Muscle of arm (tissue), 12 donors: ENCODE data around the gene GOPC. TPM values are rescaled to one million over a fixed set of nuclear protein-coding genes. Genes with fewer than 3 reads are reported as not detected.
"Not testable (repeated sequence)": the region's sequence is repeated elsewhere in the genome, so short reads cannot be mapped to it uniquely, and the experiment has no call there.

Experiments used
- DNase-seq: peaks from one replicate; pipeline ENCODE4 v3.0.0-alpha.2; 2013
- polyA plus RNA-seq, 12 donors: library from polyadenylated mRNA; unstranded; fragments of 120-200 nt; gene quantifications; one replicate each; pipeline ENCODE4 v1.2.1, GENCODE V29; 2013; ENCODE audit not compliant: insufficient read length in 12 of 12

Gene GOPC
- polyA plus RNA-seq, 12 donors: 41.9 to 60.0 (median 52.3) TPM; not detected in 1

GRCh38 chr6:117520603-117521395 lies 81.5 kb downstream of the GOPC start:
- no peak for DNase-seq

GRCh38 chr6:117518870-117519269 lies 83.4 kb downstream of the GOPC start:
- DNase-seq: no peak

- not testable (repeated sequence) for DNase-seq
Measured at GRCh38 chr6:117517995-117518394, 84.3 kb downstream of the GOPC start.

GRCh38 chr6:117515326-117515725 lies 87.0 kb downstream of the GOPC start:
- no peak for DNase-seq

GRCh38 chr6:117514655-117515054 lies 87.7 kb downstream of the GOPC start:
- DNase-seq: no peak

- DNase-seq: no peak
Measured at GRCh38 chr6:117513778-117514365, 88.4 kb downstream of the GOPC start.

- no peak for DNase-seq
Measured at GRCh38 chr6:117512987-117513573, 89.2 kb downstream of the GOPC start.

- DNase-seq: no peak
Measured at GRCh38 chr6:117512056-117512828, 90.1 kb downstream of the GOPC start.

Other genes with a start within 250 kb of the GOPC start
- gene ROS1, start 176.6 kb downstream of the GOPC start, polyA plus RNA-seq: under 1 TPM in 10 of 12 donors, not detected in 2; 0.11 to 0.38 (median 0.19) TPM
- gene DCBLD1, start 119.8 kb downstream of the GOPC start, polyA plus RNA-seq: 1 to 10 TPM in 11 of 12 donors, not detected in 1; 6.3 to 9.7 (median 7.1) TPM
- 10 to 100 TPM in 11 of 12 donors, not detected in 1; 16.6 to 28.8 (median 22.7) TPM for gene NUS1, start 73.0 kb upstream of the GOPC start, polyA plus RNA-seq